Lower leg skin (tissue), 3 donors: Measurements from ENCODE around the gene ATP6V0A1.
"Not testable (repeated sequence)": the region's sequence is repeated elsewhere in the genome, so short reads cannot be mapped to it uniquely, and the experiment has no call there.

Experiments used
- CTCF ChIP-seq, 3 donors: fragments of 450-650 bp; IDR thresholded peaks; one replicate each; pipeline ENCODE4 v1.5.1; 2016; ENCODE audit warnings: antibody characterized with exemption in 3 of 3, mild to moderate bottlenecking in 3 of 3, moderate library complexity in 2 of 3
- POLR2A ChIP-seq, 2 donors: fragments of 450-650 bp; IDR thresholded peaks; one replicate each; pipeline ENCODE4 v1.6.1; 2016 to 2017; ENCODE audit warnings: antibody characterized with exemption in 2 of 2, mild to moderate bottlenecking in 1 of 2, moderate library complexity in 1 of 2

DNA sequence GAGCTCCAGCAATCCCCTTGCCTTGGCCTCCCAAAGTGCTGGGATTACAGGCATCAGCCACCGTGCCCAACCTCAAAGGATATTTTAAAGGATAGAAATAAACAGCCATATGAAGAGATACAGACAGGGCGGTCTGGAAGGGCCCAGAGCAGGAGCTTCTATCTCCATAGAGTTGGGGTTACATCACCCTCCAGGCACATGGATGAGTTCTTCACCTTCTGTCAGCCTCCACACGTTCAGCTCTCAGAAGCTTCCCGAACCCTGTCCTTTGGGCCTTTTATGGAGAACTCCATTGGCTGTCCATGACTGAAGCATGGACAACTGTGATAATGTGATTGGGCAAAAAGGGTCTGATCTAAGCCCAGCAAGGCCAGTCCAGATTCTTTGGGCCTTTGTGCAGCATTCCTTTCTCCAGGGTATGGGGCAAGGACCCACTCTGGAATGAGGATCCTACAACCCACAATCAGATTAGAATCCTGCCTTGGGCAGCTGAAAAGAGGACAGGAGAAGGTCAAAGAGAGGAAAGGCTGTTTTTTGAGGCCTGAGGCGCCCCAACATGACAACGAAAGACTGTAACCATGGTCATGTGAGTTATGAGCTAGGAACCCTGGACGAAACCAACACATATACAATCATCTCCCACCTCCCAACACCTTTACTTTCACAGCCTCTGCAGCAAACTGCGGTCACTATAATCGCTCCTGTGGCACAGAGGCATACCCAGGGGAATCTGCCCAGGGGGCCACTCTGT lies 87.3 kb downstream of the ATP6V0A1 start:
- TF ChIP-seq CTCF, POLR2A (IDR thresholded peaks at IDR 0.05): not testable (repeated sequence)
